ENCODE measurements around the gene STARD3NL.
"Not testable (repeated sequence)": the region's sequence is repeated elsewhere in the genome, so short reads cannot be mapped to it uniquely, and the experiment has no call there.

- TF ChIP-seq CTCF (CRISPR knock-in tag; IDR thresholded peaks at IDR 0.05); MTF1 (CRISPR knock-in tag; IDR thresholded peaks at IDR 0.05); ZNF558 (CRISPR knock-in tag; IDR thresholded peaks at IDR 0.05; ENCODE audit: borderline replicate concordance); RXRB (CRISPR knock-in tag; IDR thresholded peaks at IDR 0.05; ENCODE audit: borderline replicate concordance); ZNF605 (CRISPR knock-in tag; IDR thresholded peaks at IDR 0.05); HOXA7 (CRISPR knock-in tag; IDR thresholded peaks at IDR 0.05); PBX3 (CRISPR knock-in tag; IDR thresholded peaks at IDR 0.05; ENCODE audit: borderline replicate concordance); ZNF431 (CRISPR knock-in tag; IDR thresholded peaks at IDR 0.05; ENCODE audit: borderline replicate concordance, low read depth); SALL2 (CRISPR knock-in tag; IDR thresholded peaks at IDR 0.05); MED1 (CRISPR knock-in tag; IDR thresholded peaks at IDR 0.05): not testable (repeated sequence)
Observed at GRCh38 chr7:38263274-38263673, 85.2 kb downstream of the STARD3NL start.
